Esophagus squamous epithelium (tissue), 4 donors: ENCODE data around the gene TBC1D5.

Experiments used
- CTCF ChIP-seq, 6 experiments: fragments of 450-650 bp in 4 of 6; fragments of 200-600 bp in 2 of 6; sonication (generic) in 2 of 6; IDR thresholded peaks; one replicate each; pipeline ENCODE4 v1.5.1; 2016 to 2019; ENCODE audit warnings: antibody characterized with exemption in 6 of 6, mild to moderate bottlenecking in 4 of 6, moderate library complexity in 4 of 6
- POLR2A ChIP-seq, 4 donors: fragments of 450-650 bp; IDR thresholded peaks; one replicate each; pipeline ENCODE4 v1.6.1; 2017; ENCODE audit warnings: antibody characterized with exemption in 4 of 4, mild to moderate bottlenecking in 4 of 4, moderate library complexity in 3 of 4

GRCh38 chr3:17515445-17516234 is 226.8 kb downstream of the TBC1D5 start:
- TF ChIP-seq CTCF (IDR thresholded peaks at IDR 0.05) (no peak), POLR2A (IDR thresholded peaks at IDR 0.05) (no peak)
